Keratinocyte (primary cell): Measurements from ENCODE around the gene ATP8A2. TPM values are rescaled to one million over a fixed set of nuclear protein-coding genes. Genes with fewer than 3 reads are reported as not detected.

ENCODE experiments used
- DNase-seq: peaks from one replicate; pipeline ENCODE4 v3.0.0-alpha.2; 2011; ENCODE audit warnings: low read depth, missing footprints, low spot score
- FAIRE-seq: peaks from 2 replicates; lab custom pipeline; 2011; peaks lifted over from hg19 to GRCh38; lab: Jason Lieb, UNC
- H2AFZ ChIP-seq: 2 replicates; pipeline ENCODE4 v1.6.0; 2012; ENCODE audit warnings: low read length, control low read depth, inconsistent platforms; ENCODE audit not compliant: control insufficient read depth
- H3K27ac ChIP-seq: 2 replicates; pipeline ENCODE4 v1.5.1; 2011; ENCODE audit warnings: low read length; ENCODE audit not compliant: control insufficient read depth, insufficient read depth
- H3K27me3 ChIP-seq: 3 replicates; pipeline ENCODE4 v1.6.0; 2011; ENCODE audit warnings: low read length; ENCODE audit not compliant: control insufficient read depth, insufficient read depth; ENCODE audit errors: extremely low read depth
- H3K36me3 ChIP-seq, 2 experiments: 2 replicates in 1 of 2; 3 replicates in 1 of 2; pipeline ENCODE4 v1.5.1; 2011; ENCODE audit warnings: low read length in 2 of 2, mild to moderate bottlenecking in 1 of 2; ENCODE audit not compliant: control insufficient read depth in 2 of 2, insufficient read depth in 2 of 2; ENCODE audit errors: extremely low read depth in 1 of 2
- H3K4me1 ChIP-seq: 3 replicates; pipeline ENCODE4 v1.5.1; 2011; ENCODE audit warnings: low read length; ENCODE audit not compliant: control insufficient read depth, insufficient read depth; ENCODE audit errors: extremely low read depth
- H3K4me2 ChIP-seq: 3 replicates; pipeline ENCODE4 v1.6.0; 2011; ENCODE audit warnings: low read depth, low read length; ENCODE audit not compliant: control insufficient read depth, insufficient read depth; ENCODE audit errors: extremely low read depth
- H3K4me3 ChIP-seq, 3 experiments: fragments of 200-600 bp in 1 of 3; sonication (generic) in 1 of 3; 2 replicates in 2 of 3; 3 replicates in 1 of 3; pipeline ENCODE4 v1.5.1; 2011 to 2016; ENCODE audit warnings: low read length in 3 of 3, mild to moderate bottlenecking in 3 of 3, control low read depth in 2 of 3, inconsistent platforms in 1 of 3, low read depth in 1 of 3, mixed read lengths in 1 of 3, mixed run types in 1 of 3, moderate library complexity in 1 of 3; ENCODE audit not compliant: control insufficient read depth in 2 of 3, insufficient read depth in 2 of 3; ENCODE audit errors: extremely low read depth in 1 of 3
- H3K79me2 ChIP-seq: 2 replicates; pipeline ENCODE4 v1.6.0; 2012; ENCODE audit warnings: low read length; ENCODE audit not compliant: control insufficient read depth, insufficient read depth
- H3K9ac ChIP-seq: 3 replicates; pipeline ENCODE4 v1.6.0; 2011; ENCODE audit warnings: low read length; ENCODE audit not compliant: control insufficient read depth, insufficient read depth; ENCODE audit errors: extremely low read depth
- H3K9me1 ChIP-seq: 3 replicates; pipeline ENCODE4 v1.6.0; 2011; ENCODE audit warnings: low read length; ENCODE audit not compliant: control insufficient read depth, insufficient read depth; ENCODE audit errors: extremely low read depth
- H3K9me3 ChIP-seq: 2 replicates; pipeline ENCODE4 v1.5.1; 2012; ENCODE audit warnings: low read depth, low read length; ENCODE audit not compliant: control insufficient read depth
- H4K20me1 ChIP-seq: 3 replicates; pipeline ENCODE4 v1.6.0; 2011; ENCODE audit warnings: low read length; ENCODE audit not compliant: control insufficient read depth, insufficient read depth; ENCODE audit errors: extremely low read depth
- CTCF ChIP-seq, 3 experiments: IDR thresholded peaks in 1 of 3; conservative IDR thresholded peaks in 1 of 3; optimal IDR thresholded peaks in 1 of 3; 2 replicates in 2 of 3; 3 replicates in 1 of 3; pipeline versions ENCODE3 to v1.5.1; 2011; ENCODE audit warnings: low read length in 3 of 3, mild to moderate bottlenecking in 3 of 3, moderate library complexity in 2 of 3, control low read depth in 1 of 3, inconsistent platforms in 1 of 3; ENCODE audit not compliant: insufficient read depth in 2 of 3; ENCODE audit errors: extremely low read depth in 1 of 3
- EZH2 ChIP-seq: IDR thresholded peaks from one replicate; pipeline ENCODE4 v1.6.1; 2012; ENCODE audit warnings: inconsistent platforms, mild to moderate bottlenecking, low read length, moderate library complexity
- dilution Hi-C: fragments of 300-500 bp; cut with MboI; formaldehyde crosslinking; loops from one replicate; pipeline ENCODE4 v1.7.0; 2020; ENCODE audit warnings: low sequenced_read_pairs; ENCODE audit not compliant: extremely low pct_ligation_motif_present
- polyA plus RNA-seq, 5 experiments: library from polyadenylated mRNA; depleted of rRNA in 3 of 5; stranded (reverse) in 3 of 5; stranded (forward) in 1 of 5; unstranded in 1 of 5; fragments of >200 nt; gene quantifications; 1 replicate in 1 of 5; 2 replicates in 3 of 5; 3 replicates in 1 of 5; pipeline versions ENCODE4 v1.2.1 to v1.2.3, GENCODE V29; 2011 to 2012; ENCODE audit warnings: missing spikeins in 2 of 5, low read depth in 1 of 5, low replicate concordance in 1 of 5

ATP8A2 gene
- polyA plus RNA-seq, 1 donor (not counting 4 experiments of a cell fraction or from before 2014, with no cell fraction given) = 0.16 TPM

GRCh38 chr13:25807562-25807961, 435.8 kb downstream of the ATP8A2 start:
- Histone ChIP-seq H3K9me1 (no peaks in the 10 kb centered on the region), H4K20me1 (no peaks in the 10 kb centered on the region), H2AFZ (no peak overlapping the region), H3K4me3 (no peak overlapping the region), H3K79me2 (no peaks in the 10 kb centered on the region), H3K4me1 (no peaks in the 10 kb centered on the region), H3K9me3 (peaks cover 10% of the 10 kb centered on the region), H3K27me3 (peaks cover 45% of the 10 kb centered on the region), H3K27ac (no peak overlapping the region), H3K9ac (no peak overlapping the region), H3K4me2 (no peak overlapping the region), H3K36me3 (no peaks in the 10 kb centered on the region)
- dilution Hi-C loops = no loop called here
- DNase-seq = no peak
- no peak for FAIRE-seq
- TF ChIP-seq EZH2 (no peak), CTCF (optimal IDR thresholded peaks at IDR 0.05 in 1 of 3, IDR thresholded peaks at IDR 0.05 in 1 of 3, conservative IDR thresholded peaks at IDR 0.05 in 1 of 3; ENCODE audit: extremely low read depth in 1 of 3, insufficient read depth in 2 of 3, low read length in 3 of 3) (no peak)

- Histone ChIP-seq H3K27ac (no peak overlapping the region), H3K27me3 (peaks cover 19% of the 10 kb centered on the region), H4K20me1 (no peaks in the 10 kb centered on the region), H2AFZ (no peak overlapping the region), H3K9ac (no peak overlapping the region), H3K79me2 (no peaks in the 10 kb centered on the region), H3K9me1 (no peaks in the 10 kb centered on the region), H3K4me1 (no peaks in the 10 kb centered on the region), H3K36me3 (no peaks in the 10 kb centered on the region), H3K4me2 (no peak overlapping the region), H3K9me3 (peaks cover 6% of the 10 kb centered on the region), H3K4me3 (no peak overlapping the region)
- no peak for TF ChIP-seq EZH2
- TF ChIP-seq CTCF (optimal IDR thresholded peaks at IDR 0.05 in 1 of 3, IDR thresholded peaks at IDR 0.05 in 1 of 3, conservative IDR thresholded peaks at IDR 0.05 in 1 of 3; ENCODE audit: extremely low read depth in 1 of 3, insufficient read depth in 2 of 3, low read length in 3 of 3) = no peak
- no peak for FAIRE-seq
- DNase-seq = no peak
- dilution Hi-C loops = no loop called here
Observed at GRCh38 chr13:25811506-25811905, 439.7 kb downstream of the ATP8A2 start.
